NCI-H460 (cell line): Measurements from ENCODE around the gene TAX1BP3. TPM values are rescaled to one million over a fixed set of nuclear protein-coding genes. Genes with fewer than 3 reads are reported as not detected.

Experiments used
- DNase-seq: peaks from one replicate; pipeline ENCODE4 v3.0.0-alpha.2; 2016; ENCODE audit warnings: low read depth; ENCODE audit errors: extremely low read depth
- total RNA-seq: library from RNA; depleted of rRNA; stranded (reverse); fragments of >200 nt; shearing (Covaris generic); gene quantifications from 2 replicates; pipeline ENCODE4 v1.2.3, GENCODE V29; 2014; rRNA removed

The TAX1BP3 gene
- total RNA-seq, 1 experiment from 2014 or later: 52.0 TPM

- DNase-seq: no peak
Measured at GRCh38 chr17:3632287-3632686, 36.1 kb downstream of the TAX1BP3 start.

- no peak for DNase-seq
Measured at GRCh38 chr17:3630781-3631180, 37.6 kb downstream of the TAX1BP3 start.

- no peak for DNase-seq
Measured at GRCh38 chr17:3627769-3628167, 40.6 kb downstream of the TAX1BP3 start.

- no peak for DNase-seq
Measured at GRCh38 chr17:3626831-3627768, 41.3 kb downstream of the TAX1BP3 start.

- DNase-seq: no peak
Measured at GRCh38 chr17:3622977-3623594, 45.3 kb downstream of the TAX1BP3 start.

GRCh38 chr17:3621146-3621720 is 47.1 kb downstream of the TAX1BP3 start:
- no peak for DNase-seq

- DNase-seq: no peak
Measured at GRCh38 chr17:3615160-3615870, 53.1 kb downstream of the TAX1BP3 start.

- DNase-seq: no peak
Measured at GRCh38 chr17:3613124-3613523, 55.3 kb downstream of the TAX1BP3 start.

Other genes starting within 250 kb of the TAX1BP3 start
- not detected in 2 replicates for gene OR1E2, start 234.7 kb downstream of the TAX1BP3 start, total RNA-seq
- gene SPATA22, start 196.8 kb downstream of the TAX1BP3 start, total RNA-seq: not detected in 2 replicates
- not detected in 2 replicates for gene ASPA, start 192.6 kb downstream of the TAX1BP3 start, total RNA-seq
- gene TRPV3, start 110.8 kb downstream of the TAX1BP3 start, total RNA-seq: 0.40 and 0.57 TPM in 2 replicates
- gene TRPV1, start 59.2 kb downstream of the TAX1BP3 start, total RNA-seq: 1.6 and 1.9 TPM in 2 replicates
- 8.8 and 9.7 TPM in 2 replicates for gene SHPK, start 32.3 kb downstream of the TAX1BP3 start, total RNA-seq
- 13.2 and 16.1 TPM in 2 replicates for gene CTNS, start 31.8 kb downstream of the TAX1BP3 start, total RNA-seq
- 53.1 and 61.6 TPM in 2 replicates for gene EMC6, start 234 bp upstream of the TAX1BP3 start, total RNA-seq
- 28.7 and 28.9 TPM in 2 replicates for gene P2RX5, start 27.6 kb upstream of the TAX1BP3 start, total RNA-seq
- gene HASPIN, start 55.3 kb upstream of the TAX1BP3 start, total RNA-seq: 13.2 and 13.9 TPM in 2 replicates
- gene ITGAE, start 132.6 kb upstream of the TAX1BP3 start, total RNA-seq: 57.3 and 63.4 TPM in 2 replicates
- gene NCBP3, start 177.7 kb upstream of the TAX1BP3 start, total RNA-seq: 22.9 and 34.0 TPM in 2 replicates
- gene CAMKK1, start 224.5 kb upstream of the TAX1BP3 start, total RNA-seq: 11.9 and 12.8 TPM in 2 replicates
- gene P2RX1, start 247.9 kb upstream of the TAX1BP3 start, total RNA-seq: not detected in 2 replicates